SK-N-SH treated with all-trans-retinoic acid at 6 μM for 48 hours (cell line): ENCODE measurements around the gene ATP4B.

Experiments used
- GLIS3 ChIP-seq: fragments of 250-450 bp; sonication (Bioruptor Pico); IDR thresholded peaks from 2 replicates; pipeline ENCODE4 v1.5.0; 2020; ENCODE audit warnings: mild to moderate bottlenecking, moderate library complexity
- OSR1 ChIP-seq: fragments of 250-450 bp; sonication (Bioruptor Pico); IDR thresholded peaks from 2 replicates; pipeline ENCODE4 v1.8.0; 2022; ENCODE audit warnings: moderate library complexity, mild to moderate bottlenecking, inconsistent platforms
- PPARA ChIP-seq: fragments of 250-450 bp; sonication (Bioruptor Pico); IDR thresholded peaks from 2 replicates; pipeline ENCODE4 v1.5.0; 2020; ENCODE audit warnings: mild to moderate bottlenecking, borderline replicate concordance
- RARB ChIP-seq: fragments of 250-450 bp; sonication (Bioruptor Pico); IDR thresholded peaks from 2 replicates; pipeline ENCODE4 v1.8.0; 2021; ENCODE audit warnings: mild to moderate bottlenecking, moderate library complexity
- TCF4 ChIP-seq: fragments of 250-450 bp; sonication (Bioruptor Pico); IDR thresholded peaks from 2 replicates; pipeline ENCODE4 v1.8.0; 2021; ENCODE audit warnings: mild to moderate bottlenecking, moderate library complexity, borderline replicate concordance
- TOX ChIP-seq: fragments of 250-450 bp; sonication (Bioruptor Pico); IDR thresholded peaks from 2 replicates; pipeline ENCODE4 v1.8.0; 2021; ENCODE audit warnings: mild to moderate bottlenecking, moderate library complexity, borderline replicate concordance
- ZFP30 ChIP-seq: fragments of 450-650 bp; formaldehyde crosslinking; IDR thresholded peaks from 2 replicates; pipeline ENCODE4 v1.5.0; 2022; ENCODE audit warnings: mild to moderate bottlenecking, moderate library complexity
- ZNF565 ChIP-seq: fragments of 450-650 bp; formaldehyde crosslinking; conservative IDR thresholded peaks from 2 replicates; pipeline ENCODE4 v1.5.0; 2020; ENCODE audit warnings: low read depth, mild to moderate bottlenecking, moderate library complexity
- TF ChIP-seq, protein P1 (sequence below): fragments of 250-450 bp; sonication (Bioruptor Pico); IDR thresholded peaks from 2 replicates; pipeline ENCODE4 v1.8.0; 2021; ENCODE audit warnings: low read depth, mild to moderate bottlenecking, moderate library complexity, borderline replicate concordance
- TF ChIP-seq, protein P2 (sequence below): fragments of 250-450 bp; sonication (Bioruptor Pico); IDR thresholded peaks from 2 replicates; pipeline ENCODE4 v1.5.0; 2020; ENCODE audit warnings: mild to moderate bottlenecking, moderate library complexity

DNA sequence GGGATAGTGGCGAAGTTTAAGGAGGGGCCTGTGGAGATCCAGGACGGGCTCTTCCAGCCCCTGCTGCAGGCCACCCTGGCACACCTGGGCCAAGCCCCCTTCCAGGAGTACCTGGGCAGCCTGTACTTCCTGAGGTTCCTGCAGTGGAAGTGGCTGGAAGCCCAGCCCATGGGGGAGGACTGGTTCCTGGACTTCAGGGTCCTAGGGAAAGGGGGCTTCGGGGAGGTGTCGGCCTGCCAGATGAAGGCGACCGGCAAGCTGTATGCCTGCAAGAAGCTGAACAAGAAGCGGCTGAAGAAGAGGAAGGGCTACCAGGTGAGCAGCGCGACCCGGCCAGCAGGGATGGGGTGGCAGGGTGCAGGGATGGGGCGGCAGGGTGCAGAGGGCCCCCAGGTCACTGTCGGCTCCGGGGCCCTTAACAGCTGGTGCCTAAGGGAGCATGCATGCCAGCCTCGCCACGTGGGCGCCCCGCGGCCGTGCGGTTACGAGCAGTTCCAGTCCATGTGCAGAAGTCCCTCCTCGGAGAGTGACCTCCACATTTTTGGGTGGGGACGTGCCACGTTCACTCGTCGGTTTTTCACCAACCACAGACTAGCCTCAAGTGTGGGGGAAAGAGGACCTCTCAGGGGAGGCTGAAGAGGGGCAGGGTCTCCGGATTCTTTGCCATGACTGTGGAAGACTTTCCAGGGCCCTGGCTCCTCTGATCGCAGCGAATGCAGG, 9.9 kb upstream of the ATP4B start:
- TF ChIP-seq TOX (no peak), RARB (CRISPR knock-in tag) (no peak), ZNF565 (CRISPR knock-in tag) (no peak), OSR1 (CRISPR knock-in tag) (no peak), TCF4 (CRISPR knock-in tag) (no peak), ZFP30 (CRISPR knock-in tag) (no peak), PPARA (CRISPR knock-in tag) (no peak), GLIS3 (no peak)
- TF ChIP-seq, protein P1, sequence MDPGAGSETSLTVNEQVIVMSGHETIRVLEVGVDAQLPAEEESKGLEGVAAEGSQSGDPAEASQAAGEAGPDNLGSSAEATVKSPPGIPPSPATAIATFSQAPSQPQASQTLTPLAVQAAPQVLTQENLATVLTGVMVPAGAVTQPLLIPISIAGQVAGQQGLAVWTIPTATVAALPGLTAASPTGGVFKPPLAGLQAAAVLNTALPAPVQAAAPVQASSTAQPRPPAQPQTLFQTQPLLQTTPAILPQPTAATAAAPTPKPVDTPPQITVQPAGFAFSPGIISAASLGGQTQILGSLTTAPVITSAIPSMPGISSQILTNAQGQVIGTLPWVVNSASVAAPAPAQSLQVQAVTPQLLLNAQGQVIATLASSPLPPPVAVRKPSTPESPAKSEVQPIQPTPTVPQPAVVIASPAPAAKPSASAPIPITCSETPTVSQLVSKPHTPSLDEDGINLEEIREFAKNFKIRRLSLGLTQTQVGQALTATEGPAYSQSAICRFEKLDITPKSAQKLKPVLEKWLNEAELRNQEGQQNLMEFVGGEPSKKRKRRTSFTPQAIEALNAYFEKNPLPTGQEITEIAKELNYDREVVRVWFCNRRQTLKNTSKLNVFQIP (CRISPR knock-in tag) = no peak
- TF ChIP-seq, protein P2, sequence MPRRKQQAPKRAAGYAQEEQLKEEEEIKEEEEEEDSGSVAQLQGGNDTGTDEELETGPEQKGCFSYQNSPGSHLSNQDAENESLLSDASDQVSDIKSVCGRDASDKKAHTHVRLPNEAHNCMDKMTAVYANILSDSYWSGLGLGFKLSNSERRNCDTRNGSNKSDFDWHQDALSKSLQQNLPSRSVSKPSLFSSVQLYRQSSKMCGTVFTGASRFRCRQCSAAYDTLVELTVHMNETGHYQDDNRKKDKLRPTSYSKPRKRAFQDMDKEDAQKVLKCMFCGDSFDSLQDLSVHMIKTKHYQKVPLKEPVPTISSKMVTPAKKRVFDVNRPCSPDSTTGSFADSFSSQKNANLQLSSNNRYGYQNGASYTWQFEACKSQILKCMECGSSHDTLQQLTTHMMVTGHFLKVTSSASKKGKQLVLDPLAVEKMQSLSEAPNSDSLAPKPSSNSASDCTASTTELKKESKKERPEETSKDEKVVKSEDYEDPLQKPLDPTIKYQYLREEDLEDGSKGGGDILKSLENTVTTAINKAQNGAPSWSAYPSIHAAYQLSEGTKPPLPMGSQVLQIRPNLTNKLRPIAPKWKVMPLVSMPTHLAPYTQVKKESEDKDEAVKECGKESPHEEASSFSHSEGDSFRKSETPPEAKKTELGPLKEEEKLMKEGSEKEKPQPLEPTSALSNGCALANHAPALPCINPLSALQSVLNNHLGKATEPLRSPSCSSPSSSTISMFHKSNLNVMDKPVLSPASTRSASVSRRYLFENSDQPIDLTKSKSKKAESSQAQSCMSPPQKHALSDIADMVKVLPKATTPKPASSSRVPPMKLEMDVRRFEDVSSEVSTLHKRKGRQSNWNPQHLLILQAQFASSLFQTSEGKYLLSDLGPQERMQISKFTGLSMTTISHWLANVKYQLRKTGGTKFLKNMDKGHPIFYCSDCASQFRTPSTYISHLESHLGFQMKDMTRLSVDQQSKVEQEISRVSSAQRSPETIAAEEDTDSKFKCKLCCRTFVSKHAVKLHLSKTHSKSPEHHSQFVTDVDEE (CRISPR knock-in tag) = no peak
